ENCODE data around the gene DARS1.
"Not testable (repeated sequence)": the region's sequence is repeated elsewhere in the genome, so short reads cannot be mapped to it uniquely, and the experiment has no call there.

The DARS1 gene

DNA sequence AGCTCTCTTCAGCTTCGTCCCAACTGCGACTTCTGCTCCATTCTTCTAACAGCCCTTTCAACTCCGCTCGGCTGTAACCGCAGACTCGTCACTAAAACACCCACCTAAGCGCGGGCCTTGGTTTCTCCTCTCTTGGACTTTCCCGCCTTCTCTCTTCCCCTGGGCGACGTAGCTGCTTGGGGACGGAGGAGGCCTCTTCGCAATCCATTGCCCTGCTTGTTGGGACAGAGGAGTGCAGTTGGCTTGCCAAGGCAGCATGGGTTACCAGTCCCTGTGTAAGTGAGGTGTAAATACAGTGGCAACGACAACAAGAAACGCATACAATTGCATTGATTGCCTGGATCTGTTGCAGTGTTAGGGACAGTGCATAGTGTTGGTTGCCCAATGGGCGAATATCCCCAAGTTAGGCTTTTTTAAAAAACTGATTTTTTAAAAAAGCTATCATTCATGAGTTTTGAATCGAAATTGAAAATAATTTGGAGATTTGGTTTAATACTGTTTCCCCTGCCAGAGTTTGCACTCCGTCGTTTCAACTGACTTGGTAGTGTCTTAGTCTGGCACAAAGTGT lies 484 bp upstream of the DARS1 start:
- peak in 2 of 3 experiments; percentile 67 to 84 for DNase-seq (ENCODE audit: low read depth in 2 of 3, low spot score in 2 of 3)

DNA sequence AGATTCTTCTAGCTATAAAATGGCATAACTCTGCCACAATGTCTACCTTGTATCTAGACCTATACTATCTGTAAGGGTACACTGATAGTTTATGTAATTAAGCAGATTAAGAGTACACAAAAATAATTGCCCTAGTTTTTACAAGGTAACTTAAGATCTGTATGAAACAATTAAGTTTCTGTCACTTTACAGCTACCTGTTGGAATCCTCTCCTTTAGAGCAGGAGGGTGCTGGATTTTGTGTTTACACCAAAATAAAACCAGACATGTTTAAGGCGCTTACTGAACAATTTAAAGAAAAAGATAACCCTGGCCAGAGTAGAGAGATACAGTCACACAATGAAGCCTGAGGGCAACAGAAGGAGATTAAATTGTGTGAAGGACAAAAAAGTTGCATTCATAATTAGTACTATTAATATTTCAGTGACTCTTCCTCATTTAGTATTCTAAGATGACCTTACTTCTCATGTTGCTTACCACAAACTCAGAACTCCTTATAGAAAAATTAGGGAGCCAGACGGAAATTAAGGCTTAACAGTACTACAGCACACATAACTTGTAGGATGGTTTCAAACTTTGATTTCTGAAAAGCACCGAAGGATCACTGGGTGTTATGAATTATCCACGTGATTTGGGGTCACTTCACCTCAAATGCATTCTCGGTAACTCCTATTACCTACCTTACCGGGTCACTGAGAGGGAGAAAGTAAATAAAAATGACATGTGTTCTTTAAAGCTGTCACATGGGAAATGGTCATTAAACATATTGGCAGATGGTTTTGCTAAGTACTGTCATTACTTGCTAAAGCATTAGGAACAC lies 1.0 kb downstream of the DARS1 start:
- no peak for DNase-seq (ENCODE audit: low read depth in 2 of 3, low spot score in 2 of 3)

DNA sequence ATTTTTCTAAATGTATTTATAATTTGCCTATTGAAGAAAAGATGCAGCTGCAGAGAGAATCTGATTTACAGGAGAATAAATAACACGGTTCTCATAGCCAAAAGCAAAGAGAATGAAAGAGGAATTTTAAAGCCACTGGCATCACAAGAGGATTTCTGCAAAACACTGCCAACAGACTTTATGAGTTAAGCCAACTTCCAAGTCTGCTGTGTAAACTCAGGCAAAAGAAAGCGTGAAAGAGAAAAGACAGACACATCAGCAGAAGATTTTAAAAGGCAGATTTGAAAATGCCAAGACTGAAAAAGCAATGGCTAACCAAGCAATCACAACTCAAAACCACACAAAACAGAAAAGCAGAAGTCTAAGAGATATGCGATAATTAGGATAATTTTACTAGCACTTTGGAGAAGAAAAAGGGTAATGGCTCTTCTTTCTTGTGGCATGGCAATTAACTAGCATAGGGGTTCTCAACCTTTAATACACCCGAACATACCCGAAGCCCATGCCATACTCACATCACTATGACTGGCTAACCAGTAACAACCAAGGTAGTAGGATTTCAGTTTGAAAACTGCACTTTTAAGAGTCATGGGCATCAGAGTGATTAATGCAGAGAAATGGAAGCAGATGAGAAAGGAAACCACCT lies 4.9 kb downstream of the DARS1 start:
- no peak for DNase-seq (ENCODE audit: low read depth in 2 of 3, low spot score in 2 of 3)

DNA sequence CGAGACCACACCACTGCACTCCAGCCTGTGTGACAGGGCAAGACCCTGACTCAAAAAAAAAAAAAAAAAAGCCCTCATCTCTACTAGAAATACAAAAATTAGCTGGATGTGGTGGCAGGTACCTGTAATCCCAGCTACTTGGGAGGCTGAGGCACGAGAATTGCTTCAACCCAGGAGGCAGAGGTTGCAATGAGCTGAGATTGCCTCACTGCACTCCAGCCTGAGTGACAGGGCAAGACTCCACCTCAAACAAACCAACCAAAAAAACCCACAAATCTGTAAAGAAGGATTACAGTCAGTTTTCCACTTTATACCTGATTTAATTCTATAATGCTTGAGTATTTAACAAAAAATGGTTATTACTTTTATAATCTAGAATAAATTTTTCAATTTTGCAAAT lies 9.7 kb downstream of the DARS1 start:
- DNase-seq (ENCODE audit: low read depth in 2 of 3, low spot score in 2 of 3) = no peak

DNA sequence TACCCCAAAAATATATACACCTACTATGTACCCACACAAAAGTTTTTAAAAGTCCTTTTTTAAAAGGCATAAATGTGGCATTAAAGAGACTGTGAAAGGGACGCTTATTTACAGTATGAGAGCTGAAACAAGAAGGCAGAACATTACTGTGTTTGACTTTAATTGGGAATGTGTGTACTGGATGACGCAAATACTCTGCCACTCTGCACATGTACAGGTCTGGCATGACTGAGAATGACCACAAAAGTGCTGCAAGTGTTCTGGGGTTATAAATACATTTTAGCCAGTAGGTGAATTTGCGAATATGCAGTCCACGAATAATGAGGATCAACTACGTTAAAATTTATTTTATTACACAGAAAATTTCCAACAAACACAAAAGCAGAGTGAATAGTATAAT lies 11.4 kb downstream of the DARS1 start:
- DNase-seq (ENCODE audit: low read depth in 2 of 3, low spot score in 2 of 3) = no peak

DNA sequence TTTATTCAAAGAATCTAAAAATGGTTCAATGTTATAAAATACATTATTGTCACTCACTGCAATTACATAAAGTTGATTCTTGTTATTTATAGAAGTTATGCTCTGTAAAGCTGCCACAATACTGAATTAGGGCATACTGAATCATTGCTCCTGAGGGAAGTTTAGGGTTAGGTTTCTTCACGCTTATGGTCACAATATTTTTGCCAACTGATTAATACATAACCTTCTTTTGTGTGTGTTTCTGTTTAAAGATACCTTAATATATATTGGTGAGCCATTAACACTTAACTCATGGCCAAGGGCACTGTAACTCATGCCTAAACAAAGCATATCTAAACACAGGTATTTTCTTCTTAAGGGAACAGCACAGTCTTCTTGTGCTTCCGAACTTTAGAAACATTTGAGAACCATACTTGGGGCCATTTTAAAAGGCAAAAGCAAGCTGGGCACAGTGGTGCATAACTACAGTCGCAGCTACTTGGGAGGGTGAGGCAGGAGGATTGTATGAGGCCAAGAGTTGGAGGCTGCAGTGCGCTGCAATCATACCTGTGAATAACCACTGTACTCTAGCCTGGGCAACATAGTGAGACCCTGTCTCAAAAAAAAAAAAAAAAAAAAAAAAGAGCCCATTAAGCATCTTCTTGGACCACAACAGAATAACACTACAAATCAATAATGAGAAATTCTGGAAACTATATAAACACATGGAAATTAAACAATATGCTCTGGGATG lies 15.6 kb downstream of the DARS1 start:
- DNase-seq (ENCODE audit: low read depth in 2 of 3, low spot score in 2 of 3) = no peak

DNA sequence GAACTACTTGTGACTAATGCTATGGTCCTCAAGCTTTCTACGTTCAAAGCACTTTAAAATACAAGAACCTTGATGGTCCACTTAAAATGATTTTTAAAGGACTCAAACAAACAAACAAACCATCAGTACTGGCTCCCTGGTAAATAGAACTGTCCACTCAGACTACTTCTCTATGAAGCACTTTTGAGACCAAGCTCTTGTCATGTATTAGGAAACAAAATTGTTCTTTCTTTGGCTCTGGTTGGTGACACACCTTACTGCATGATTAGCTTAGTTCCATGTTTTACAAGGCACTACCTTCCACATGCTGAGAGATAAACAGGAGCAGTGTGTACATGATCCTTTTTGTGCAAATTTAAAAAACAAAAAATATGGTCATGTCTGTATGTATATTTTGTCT lies 19.7 kb downstream of the DARS1 start:
- no peak for DNase-seq (ENCODE audit: low read depth in 2 of 3, low spot score in 2 of 3)

DNA sequence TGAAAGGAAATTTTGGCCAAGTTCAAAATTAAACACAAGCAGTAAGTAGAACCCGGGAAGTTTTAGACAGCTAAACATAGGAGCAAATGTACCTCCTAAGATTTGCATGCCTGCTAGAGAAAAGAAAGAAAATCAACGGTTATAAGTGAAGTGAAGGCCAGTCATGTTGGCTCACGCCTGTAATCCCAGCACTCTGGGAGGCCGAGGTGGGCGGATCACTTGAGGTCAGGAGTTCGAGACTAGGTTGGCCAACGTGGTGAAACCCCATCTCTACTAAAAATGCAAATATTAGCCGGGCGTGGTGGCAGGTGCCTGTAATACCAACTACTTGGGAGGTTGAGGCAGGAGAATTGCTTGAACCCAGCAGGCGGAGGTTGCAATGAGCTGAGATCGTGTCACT lies 21.0 kb downstream of the DARS1 start:
- not testable (repeated sequence) for DNase-seq (ENCODE audit: low read depth in 2 of 3, low spot score in 2 of 3)

DNA sequence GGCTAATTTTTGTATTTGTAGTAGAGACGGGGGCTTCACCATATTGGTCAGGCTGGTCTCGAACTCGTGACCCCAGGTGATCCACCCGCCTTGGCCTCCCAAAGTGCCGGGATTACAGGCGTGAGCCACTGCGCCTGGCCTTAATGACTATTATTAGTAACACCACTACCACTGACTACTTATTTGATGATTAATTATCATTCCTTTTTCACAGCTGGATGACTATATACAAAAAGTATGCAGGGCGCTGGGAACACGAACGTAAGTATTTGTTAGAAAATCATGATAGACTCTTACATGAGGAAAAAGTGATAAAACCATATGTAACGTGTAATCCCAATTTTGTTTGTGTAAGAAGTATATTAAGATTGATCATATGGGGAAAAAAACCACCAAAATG lies 21.6 kb downstream of the DARS1 start:
- no peak for DNase-seq (ENCODE audit: low read depth in 2 of 3, low spot score in 2 of 3)

DNA sequence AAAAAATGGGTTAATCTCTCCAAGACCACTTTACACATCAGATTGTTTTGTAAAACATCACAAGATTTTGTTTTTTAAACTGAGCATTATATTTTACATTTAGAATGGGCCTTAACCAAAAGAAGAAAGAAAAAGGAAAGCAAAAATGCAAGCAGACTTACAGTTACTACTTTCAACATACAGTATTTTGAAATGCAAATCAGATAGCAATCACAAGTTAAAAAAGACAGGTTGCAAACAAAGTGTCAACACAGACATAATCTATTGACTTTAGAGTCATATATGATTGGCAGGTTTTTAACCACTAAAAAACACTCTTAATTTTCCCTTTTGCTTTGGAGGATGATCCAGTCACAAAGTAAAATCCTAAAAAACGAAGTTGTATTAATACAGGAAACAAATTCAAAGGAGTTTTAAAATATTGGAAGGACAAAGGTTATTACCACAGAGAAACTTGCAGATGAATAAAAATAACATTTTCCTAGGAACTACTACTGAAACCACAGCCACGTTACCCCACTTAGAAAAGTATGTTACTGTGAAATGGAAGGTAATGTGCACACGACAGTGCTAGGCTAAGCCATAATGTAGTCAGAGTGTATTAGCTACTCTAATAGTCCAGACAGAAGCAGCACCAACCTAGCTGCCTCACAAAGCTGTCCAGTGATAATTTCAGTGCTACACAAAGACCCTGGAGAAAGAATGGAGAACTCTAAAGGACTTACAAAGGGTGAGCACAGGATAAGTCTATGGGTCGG lies 22.9 kb downstream of the DARS1 start:
- no peak for DNase-seq (ENCODE audit: low read depth in 2 of 3, low spot score in 2 of 3)

DNA sequence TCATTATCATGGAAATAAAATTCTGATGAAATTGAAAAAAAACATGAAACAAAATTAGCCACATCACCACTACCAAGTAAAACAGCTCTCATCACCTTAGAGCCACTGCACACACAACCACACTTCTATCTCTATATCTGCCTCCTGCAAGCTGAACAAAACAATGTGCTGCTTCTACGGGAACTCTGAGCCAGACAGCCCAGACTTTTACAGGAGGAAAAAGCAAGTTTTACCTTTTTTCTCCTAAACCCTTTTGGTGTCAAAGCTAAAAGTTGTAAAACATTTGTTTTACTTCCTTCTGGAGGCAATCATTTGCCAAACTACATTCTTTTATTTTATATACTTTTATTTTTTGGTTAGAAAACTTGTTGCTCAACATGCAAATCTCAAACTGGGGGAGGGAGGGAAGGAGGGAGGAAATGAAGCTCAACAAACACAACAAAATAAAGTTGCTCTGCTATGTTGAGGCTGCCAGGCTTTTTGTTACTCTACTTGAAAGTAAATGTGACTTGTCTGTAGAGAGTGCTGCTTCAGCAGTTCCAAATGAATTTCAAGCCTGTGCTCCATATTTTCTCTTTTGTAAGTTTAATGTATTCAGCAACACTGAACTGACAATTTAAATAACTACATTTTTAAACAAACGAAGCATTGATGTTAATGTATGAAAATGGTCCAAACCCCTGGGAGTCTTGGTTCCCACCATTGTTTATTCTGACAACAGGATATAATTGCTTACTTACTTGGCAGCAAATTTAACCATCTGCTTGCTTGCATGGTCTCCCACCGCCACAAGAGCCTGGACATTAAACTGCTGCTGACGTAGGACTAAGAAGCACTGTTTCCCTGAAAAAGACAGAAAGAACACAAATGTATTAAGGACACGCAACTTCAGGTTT lies 24.5 kb downstream of the DARS1 start:
- DNase-seq (ENCODE audit: low read depth in 2 of 3, low spot score in 2 of 3) = no peak

DNA sequence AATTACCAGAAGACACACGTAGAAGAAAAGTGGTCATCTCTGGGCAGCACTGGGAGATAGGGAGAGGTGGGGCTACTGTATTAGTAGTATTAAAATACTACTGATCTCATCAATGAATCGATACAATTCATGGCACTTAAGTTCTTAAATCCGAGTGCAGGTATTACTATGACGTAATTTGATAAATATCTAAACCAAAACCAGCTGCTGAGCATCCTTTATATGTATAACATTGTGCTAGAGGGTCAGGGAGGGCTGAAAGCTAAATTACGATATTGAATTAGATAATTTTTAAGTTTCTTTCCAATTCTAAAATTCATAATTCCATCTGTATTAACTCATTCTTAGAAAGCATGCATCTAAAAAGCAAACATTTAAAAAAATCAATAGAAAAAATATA lies 25.3 kb downstream of the DARS1 start:
- no peak for DNase-seq (ENCODE audit: low read depth in 2 of 3, low spot score in 2 of 3)

DNA sequence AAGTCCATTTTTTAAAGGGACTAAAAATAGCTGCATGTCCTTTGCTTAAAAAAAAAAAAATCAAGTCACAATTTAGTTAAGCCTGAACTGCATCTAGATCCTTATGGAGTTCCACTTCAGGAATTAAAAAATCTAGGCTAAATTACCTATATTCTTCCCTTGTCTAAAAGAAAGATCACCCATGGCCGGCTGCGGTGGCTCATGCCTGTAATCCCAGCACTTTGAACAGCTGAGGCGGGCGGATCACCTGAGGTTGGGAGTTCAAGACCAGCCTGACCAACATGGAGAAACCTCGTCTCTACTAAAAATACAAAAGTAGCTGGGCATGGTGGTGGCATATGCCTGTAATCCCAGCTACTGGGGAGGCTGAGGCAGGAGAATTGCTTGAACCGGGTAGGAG lies 26.5 kb downstream of the DARS1 start:
- DNase-seq (ENCODE audit: low read depth in 2 of 3, low spot score in 2 of 3) = not testable (repeated sequence)

DNA sequence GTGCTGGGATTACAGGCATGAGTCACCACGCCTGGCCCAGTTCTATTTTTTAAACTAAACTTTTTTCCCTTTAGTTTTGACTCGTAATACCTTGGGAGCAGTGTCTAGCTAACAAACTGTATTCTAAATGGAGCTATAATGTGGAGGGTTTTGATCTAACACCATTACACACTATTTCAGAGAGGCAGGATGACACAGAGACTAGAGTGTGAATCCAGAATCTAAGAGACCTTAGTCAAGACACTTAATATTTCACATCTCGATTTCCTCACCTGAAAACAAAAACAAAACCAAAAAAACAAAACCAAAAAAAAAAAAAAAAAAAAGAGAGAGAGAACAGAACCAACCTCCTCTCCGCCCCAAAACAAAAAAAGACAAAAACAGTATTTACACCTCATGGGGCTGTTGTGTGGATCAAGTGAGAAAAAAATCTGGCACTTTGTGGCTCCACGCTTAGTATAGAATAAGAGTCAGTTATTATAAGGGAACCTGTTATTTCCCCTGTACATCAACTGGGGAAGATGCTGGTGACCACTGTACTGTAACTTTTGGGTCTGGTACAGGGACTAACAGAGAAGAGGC lies 31.3 kb downstream of the DARS1 start:
- DNase-seq (ENCODE audit: low read depth in 2 of 3, low spot score in 2 of 3) = no peak

DNA sequence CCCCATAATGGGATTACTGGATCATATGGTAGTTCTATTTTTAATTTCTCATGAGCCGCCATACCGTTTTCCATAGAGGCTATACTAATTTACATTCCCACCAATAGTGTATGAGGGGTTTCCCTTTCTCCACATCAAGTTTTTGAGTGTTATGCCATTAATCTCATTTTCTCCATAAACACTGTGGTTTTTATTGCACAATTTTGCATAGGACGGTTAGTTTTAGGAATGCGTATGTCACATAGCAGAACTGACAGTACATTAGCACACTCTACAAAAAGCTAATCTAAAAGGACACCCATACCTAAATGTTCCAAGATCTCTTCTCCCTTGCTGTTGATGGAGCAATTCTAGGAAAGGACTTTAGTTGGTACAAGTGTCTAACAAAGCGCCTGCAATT lies 32.5 kb downstream of the DARS1 start:
- DNase-seq (ENCODE audit: low read depth in 2 of 3, low spot score in 2 of 3) = no peak

DNA sequence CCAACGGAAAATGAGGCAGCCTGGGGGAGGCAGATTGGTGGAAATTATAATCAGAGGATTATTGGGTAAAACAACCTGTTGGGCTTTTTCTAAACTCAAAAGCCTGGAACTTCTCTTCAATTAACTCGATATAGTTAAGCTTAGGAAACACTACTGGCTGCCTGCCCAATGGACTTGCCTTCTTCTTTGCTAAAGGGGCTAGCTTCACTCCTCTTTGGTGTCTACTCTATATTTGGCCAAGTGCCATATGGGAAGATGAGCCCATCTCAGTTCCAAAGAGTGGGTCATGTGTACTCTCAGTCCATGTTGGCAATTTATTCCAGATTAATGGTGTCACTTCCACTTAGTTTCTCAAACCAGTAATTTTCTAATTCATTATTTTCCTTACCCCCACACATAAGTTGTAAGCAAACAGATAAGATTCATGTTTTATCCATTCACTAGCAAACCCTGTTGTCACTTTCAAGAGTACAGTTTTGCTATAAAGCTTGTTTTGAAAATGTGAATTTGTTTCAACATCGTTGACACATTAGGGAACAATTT lies 34.3 kb downstream of the DARS1 start:
- DNase-seq (ENCODE audit: low read depth in 2 of 3, low spot score in 2 of 3) = no peak

DNA sequence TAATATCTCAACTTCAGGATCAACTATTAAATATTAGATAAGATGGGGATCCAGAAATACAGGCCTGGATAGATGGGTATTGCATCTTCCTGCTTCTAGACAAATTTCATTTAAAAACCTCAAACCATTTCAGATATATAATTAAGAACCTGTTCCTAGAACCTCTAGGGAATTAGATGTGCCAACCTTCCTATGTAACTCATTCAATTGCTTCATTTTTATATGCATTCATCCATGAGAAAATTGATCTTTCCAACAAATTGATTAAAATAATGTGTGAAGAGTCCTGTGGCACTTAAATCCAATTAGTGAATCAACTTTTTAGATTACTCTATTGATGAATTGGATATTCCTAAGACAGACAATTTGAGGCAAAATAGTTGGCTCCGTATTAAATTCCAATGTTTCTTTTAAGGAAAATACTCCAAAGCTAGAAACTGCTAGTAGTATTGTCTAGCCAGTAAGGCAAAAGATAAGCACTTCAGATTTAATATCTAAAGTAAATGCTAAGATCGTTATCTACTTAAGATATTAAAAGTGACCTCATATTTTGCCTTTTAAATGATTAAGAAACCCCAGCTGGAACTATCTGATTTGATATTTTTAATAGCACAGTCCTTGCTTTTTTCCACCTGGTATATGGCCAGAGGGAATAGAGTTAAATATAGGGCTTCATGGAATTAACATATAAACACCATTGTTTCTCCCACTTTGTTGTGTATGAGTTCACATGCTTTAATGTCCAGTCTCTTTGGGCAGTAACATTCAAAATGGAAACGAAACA lies 35.8 kb downstream of the DARS1 start:
- no peak for DNase-seq (ENCODE audit: low read depth in 2 of 3, low spot score in 2 of 3)

DNA sequence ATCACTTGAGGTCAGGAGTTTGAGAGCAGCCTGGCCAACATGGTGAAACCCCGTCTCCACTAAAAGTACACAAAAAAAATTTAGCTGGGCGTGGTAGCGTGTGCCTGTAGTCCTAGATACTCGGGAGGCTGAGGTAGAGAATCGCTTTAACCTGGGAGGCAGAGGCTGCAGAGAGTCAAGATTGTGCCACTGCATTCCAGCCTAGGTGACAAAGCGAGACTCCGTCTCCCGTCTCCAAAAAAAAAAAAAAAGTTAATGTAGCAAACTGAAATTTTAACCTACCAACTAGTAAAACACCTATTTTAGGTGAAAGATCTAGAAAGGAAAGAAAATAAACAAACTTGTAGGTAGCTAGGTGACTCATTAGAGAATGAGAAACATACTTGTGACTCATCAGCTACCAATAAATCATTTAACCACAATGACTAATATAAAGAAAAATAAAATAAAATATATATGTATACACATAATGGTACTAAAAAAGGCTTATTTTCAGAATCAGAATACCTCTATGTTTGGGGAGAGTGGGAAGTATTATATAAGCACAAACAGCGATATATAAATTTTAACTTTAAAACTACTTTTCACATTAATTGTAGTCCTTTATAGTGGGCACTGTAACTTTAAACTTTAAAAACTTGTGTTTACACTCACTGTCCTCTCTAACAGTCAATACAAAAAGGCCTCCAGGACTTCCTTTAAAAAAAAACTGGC lies 36.6 kb downstream of the DARS1 start:
- DNase-seq (ENCODE audit: low read depth in 2 of 3, low spot score in 2 of 3) = peak in 1 of 3 experiments; percentile 1
